ENCODE data around the gene CACNG4.

CACNG4 gene

GRCh38 chr17:66963909-66964771 lies at the start of gene CACNG4:
CACNG4 (plus strand) TSS chr17:66964707; CDS start chr17:66964912, 205 bp downstream.
- in situ Hi-C loops (cut with MboI; ENCODE audit: low sequenced_read_pairs), result no loop called here

DNA sequence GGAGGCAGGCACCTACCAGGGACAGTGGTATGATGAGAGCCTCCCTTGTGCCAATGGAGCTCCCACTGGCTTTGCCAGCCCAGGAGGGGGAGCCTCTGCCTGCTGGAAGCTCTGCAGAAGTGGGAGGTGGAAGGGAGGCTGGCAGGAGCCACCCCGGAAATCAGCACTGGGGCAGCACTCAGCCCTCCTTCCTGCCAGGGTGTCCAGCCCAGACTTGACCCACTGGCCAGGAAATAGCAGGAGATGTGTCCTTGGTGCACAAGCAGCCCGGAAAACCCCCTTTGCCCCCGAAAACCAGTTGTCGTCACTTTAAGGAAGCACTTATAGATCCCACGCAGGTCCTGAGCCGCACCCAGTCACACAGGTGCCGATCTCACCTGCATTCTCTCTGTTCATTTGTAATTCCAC lies 49.3 kb upstream of the CACNG4 start:
- in situ Hi-C loops (cut with MboI; ENCODE audit: low sequenced_read_pairs), result loop anchor here (10.0 to 25.0 kb wide), 2 partner anchors 190 to 703 kb away; no protein-coding TSS in a partner anchor

GRCh38 chr17:66915792-66916191 lies 48.7 kb upstream of the CACNG4 start:
- in situ Hi-C loops (cut with MboI; ENCODE audit: low sequenced_read_pairs), result loop anchor here (10.0 to 25.0 kb wide), 2 partner anchors 191 to 703 kb away; no protein-coding TSS in a partner anchor

DNA sequence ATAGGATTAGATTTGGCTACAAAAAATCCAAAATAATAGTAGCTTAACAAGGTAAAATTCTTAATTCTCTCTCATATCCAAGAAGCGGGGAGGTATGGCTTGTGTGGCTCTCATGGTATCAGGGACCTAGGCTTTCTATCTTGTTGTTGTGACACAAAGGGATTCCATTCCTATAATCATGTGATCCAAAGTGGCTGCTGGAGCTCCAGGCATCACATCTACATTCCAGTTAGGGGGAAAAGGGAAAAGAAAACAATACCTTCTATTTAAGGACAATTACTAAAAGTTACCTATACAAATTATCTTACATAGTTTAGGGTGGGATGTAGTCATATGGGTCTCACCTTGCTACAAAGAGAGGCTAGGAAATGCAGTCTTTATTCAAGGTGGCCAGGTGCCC lies 47.6 kb upstream of the CACNG4 start:
- in situ Hi-C loops (cut with MboI; ENCODE audit: low sequenced_read_pairs), result loop anchor here (10.0 to 25.0 kb wide), 2 partner anchors 192 to 705 kb away; no protein-coding TSS in a partner anchor

- in situ Hi-C loops (cut with MboI; ENCODE audit: low sequenced_read_pairs), result loop anchor here (10.0 to 25.0 kb wide), 2 partner anchors 194 to 707 kb away; no protein-coding TSS in a partner anchor
Observed at GRCh38 chr17:66918896-66919295, 45.6 kb upstream of the CACNG4 start.

DNA sequence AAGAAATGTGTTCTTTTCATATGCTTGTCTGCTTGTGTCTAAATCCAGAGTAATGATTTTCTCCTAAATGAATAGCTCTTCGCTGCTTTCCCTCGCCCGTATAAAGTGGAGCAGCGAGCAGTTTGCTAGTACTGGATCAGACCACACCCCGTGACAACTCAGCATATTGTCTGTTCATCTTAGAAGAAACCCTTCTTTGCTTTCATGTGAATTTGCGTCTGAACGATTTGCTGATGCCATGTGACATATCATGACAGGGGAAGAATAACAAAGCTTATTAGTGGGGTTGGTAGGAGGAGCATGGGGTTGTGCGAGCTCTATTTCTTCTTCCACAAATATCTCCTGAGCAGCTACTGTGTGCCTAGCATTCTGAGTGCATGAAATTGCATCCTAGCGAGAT lies 44.1 kb upstream of the CACNG4 start:
- in situ Hi-C loops (cut with MboI; ENCODE audit: low sequenced_read_pairs), result loop anchor here (25.0 kb wide), 1 partner anchor 708 kb away; no protein-coding TSS in a partner anchor

- in situ Hi-C loops (cut with MboI; ENCODE audit: low sequenced_read_pairs), result loop anchor here (25.0 kb wide), 1 partner anchor 709 kb away; no protein-coding TSS in a partner anchor
Observed at GRCh38 chr17:66920950-66921349, 43.6 kb upstream of the CACNG4 start.

DNA sequence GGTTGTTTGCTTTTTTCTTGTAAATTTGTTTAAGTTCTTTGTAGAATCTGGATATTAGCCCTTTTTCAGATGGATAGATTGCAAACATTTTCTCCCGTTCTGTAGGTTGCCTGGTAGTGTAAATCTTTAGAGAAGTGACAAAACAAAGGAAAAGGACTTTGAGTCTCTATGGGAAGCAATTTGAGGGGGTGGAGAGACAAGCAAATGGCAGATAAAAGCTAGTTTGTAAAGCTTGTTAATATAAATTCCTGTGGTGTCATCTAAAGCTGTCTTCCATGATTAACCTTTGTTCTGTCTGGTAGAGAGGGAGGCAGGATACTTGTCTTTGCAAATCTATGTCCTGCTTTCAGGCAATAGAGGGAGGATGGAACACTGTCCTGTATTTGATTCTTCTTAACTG lies 40.6 kb upstream of the CACNG4 start:
- in situ Hi-C loops (cut with MboI; ENCODE audit: low sequenced_read_pairs), result loop anchor here (25.0 kb wide), 1 partner anchor 712 kb away; no protein-coding TSS in a partner anchor

GRCh38 chr17:66925811-66926500 lies 38.6 kb upstream of the CACNG4 start:
- in situ Hi-C loops (cut with MboI; ENCODE audit: low sequenced_read_pairs), result no loop called here

DNA sequence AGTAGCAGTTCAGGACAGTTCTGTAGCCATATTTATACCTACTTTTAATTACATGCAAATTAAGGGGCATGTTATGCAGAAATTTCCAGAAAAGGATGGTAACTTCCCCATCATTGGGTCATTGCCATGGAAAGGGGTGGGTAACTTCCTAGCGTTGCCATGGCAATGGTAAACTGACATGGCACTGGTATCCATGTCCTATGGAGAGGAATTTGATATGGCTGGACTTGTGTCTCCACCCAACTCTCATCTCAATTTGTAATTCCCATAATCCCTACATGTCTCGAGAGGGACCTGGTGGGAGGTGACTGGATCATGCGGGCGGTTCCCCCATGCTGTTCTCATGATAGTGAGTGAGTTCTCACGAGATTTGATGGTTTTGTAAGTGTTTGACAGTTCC lies 35.6 kb upstream of the CACNG4 start:
- in situ Hi-C loops (cut with MboI; ENCODE audit: low sequenced_read_pairs), result no loop called here

- in situ Hi-C loops (cut with MboI; ENCODE audit: low sequenced_read_pairs), result no loop called here
Observed at GRCh38 chr17:66929591-66929990, 34.9 kb upstream of the CACNG4 start.

- in situ Hi-C loops (cut with MboI; ENCODE audit: low sequenced_read_pairs), result no loop called here
Observed at GRCh38 chr17:66930933-66931332, 33.6 kb upstream of the CACNG4 start.

DNA sequence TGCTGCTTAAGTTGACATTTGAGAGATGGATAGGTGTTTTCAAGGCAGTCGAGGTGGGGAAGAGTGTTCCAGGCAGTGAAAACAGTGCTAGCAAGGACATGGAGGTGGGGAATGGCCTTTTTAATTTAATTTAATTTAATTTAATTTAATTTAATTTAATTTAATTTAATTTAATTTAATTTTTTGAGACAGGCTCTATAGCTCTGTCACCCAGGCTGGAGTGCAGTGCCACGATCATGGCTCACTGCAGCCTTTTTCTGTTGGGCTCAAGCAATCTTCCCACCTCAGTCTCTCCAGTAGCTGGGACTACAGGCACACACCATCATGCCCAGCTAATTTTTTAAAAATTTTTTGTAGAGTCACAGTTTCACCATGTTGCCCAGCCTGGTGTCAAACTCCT lies 32.2 kb upstream of the CACNG4 start:
- in situ Hi-C loops (cut with MboI; ENCODE audit: low sequenced_read_pairs), result no loop called here

DNA sequence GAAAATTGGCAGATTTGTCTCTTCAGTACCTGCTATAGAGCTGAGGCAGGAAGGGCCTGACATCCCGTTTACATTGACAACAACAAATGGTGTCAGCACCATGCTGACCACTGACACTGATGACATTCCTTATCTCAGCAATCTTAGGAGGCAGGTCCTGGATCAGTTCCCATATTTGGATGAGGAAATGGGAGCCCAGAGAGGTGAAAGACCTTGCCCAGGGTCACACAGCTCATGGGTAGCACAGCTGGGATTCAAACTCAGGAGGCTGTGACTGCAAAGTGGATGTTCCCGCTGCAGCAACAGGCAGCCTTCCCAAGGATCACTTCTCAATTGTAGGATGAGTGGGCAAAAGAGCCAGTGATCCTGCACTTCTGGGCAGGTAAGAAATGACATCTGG lies 30.5 kb upstream of the CACNG4 start:
- in situ Hi-C loops (cut with MboI; ENCODE audit: low sequenced_read_pairs), result no loop called here

DNA sequence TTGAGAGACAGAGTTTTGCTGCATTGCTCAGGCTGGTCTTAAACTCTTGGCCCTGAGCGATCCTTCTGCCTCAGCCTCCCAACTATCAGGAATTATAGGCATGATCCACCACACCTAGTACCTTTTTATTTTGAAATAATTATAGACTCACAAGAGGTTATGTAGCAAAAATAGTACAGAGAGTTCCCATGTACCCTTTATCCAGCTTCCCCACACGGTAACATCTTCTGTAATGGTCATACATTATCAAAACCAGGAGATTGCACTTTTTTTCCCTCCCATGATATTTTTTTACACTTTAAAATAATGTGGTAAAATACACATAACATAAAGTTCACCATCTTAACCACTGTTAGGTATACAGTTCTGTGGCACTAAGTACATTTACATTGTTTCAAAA lies 28.8 kb upstream of the CACNG4 start:
- in situ Hi-C loops (cut with MboI; ENCODE audit: low sequenced_read_pairs), result no loop called here

GRCh38 chr17:66938656-66939055 lies 25.9 kb upstream of the CACNG4 start:
- in situ Hi-C loops (cut with MboI; ENCODE audit: low sequenced_read_pairs), result no loop called here

DNA sequence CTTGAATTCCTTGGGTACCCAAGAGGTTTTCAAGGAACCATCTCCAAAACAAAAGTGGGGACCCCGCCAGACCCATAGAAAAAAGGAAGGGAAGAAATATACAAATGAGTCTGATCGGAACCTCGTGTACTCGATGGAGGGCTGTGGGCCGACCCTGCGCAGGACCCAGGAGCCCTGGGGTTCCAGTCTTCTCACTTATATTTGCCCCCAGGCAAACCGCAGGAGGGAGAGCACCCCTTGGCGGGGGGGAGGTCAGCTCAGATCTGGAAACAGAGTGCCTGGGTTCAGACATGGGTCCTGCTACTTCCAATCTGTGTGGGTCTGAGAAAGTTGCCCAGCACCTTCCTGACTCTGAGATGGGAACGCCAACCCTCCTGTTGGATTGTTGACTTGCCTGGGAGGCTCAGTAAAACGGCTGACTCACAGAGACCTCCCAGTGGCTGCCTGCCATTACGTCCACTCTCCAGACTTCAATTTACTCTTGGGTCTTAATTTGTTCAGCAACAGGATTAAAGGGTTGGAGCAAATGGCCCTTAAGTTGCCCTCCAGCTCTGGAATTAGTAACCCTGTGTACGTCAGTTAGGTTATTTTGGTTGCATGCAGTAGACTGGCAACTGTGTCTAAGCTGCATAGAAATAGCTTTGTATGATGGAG lies 24.9 kb upstream of the CACNG4 start:
- in situ Hi-C loops (cut with MboI; ENCODE audit: low sequenced_read_pairs), result no loop called here

GRCh38 chr17:66941249-66941648 lies 23.3 kb upstream of the CACNG4 start:
- in situ Hi-C loops (cut with MboI; ENCODE audit: low sequenced_read_pairs), result no loop called here

DNA sequence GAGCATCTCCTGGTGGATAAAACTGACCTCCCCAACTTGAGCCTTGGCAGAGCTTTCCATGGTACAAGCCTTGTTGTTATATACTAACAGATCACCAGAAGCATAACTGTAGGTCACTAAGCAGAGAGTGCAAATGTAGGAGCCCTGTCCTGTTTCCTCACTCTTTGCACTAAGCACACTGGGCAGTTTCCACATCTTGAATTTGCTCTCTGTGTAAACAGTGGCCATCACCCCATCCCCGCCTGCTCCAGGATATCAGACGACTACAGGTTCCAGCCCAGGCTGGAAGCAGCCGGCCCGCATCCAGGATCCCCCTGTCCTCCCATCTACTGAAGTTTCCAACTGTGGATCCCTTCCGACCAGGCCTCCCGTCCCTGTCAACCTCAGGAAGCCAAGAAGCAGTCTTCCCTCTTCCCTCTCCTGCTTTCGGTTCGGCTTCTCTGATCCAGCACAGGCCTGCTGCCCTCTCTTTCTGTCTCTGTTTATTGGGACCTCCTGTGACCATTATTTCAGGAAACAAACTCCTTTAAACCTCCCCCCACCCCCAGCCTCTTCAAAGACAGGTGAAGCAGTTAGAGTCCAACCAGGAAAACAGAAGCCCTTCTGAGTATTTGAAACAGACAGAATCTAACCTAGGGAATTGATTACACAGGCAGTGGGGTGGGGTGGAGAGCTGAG lies 22.6 kb upstream of the CACNG4 start:
- in situ Hi-C loops (cut with MboI; ENCODE audit: low sequenced_read_pairs), result no loop called here

- in situ Hi-C loops (cut with MboI; ENCODE audit: low sequenced_read_pairs), result no loop called here
Observed at GRCh38 chr17:66942451-66943264, 21.8 kb upstream of the CACNG4 start.

Measured in HL-60/S4 treated with retinoic acid at 250 ng/mL for 4 days and 3 days (cell line).